CD4-positive, CD25-positive, alpha-beta regulatory T cell (primary cell): ENCODE data around the gene PRKACB. TPM values are rescaled to one million over a fixed set of nuclear protein-coding genes. Genes with fewer than 3 reads are reported as not detected.

ENCODE experiments used
- ATAC-seq, 2 donors: fragments of 150-1000 bp; cut with Tn5 transposase; one replicate each; pipeline ENCODE4 v1.10.0; 2021; ENCODE audit warnings: low read depth in 2 of 2, moderate number of reproducible peaks in 2 of 2, moderate library complexity in 1 of 2
- DNase-seq, 3 donors: peaks; one replicate each; pipeline versions ENCODE4 v3.0.0 to v3.0.0-alpha.2; 2012 to 2022; ENCODE audit warnings: mixed read lengths in 1 of 3
- H3K27ac ChIP-seq: one replicate; pipeline ENCODE4 v1.7.0; 2013; ENCODE audit warnings: mild to moderate bottlenecking, low read length; ENCODE audit not compliant: insufficient read depth, poor library complexity, severe bottlenecking
- H3K27me3 ChIP-seq: one replicate; pipeline ENCODE4 v1.7.0; 2013; ENCODE audit warnings: low read length; ENCODE audit not compliant: control insufficient read depth, insufficient read depth
- H3K36me3 ChIP-seq: one replicate; pipeline ENCODE4 v1.7.0; 2013; ENCODE audit warnings: mild to moderate bottlenecking, low read length, moderate library complexity; ENCODE audit not compliant: control insufficient read depth, insufficient read depth
- H3K4me1 ChIP-seq: 2 replicates; pipeline ENCODE4 v1.7.0; 2013; ENCODE audit warnings: mild to moderate bottlenecking, low read length; ENCODE audit not compliant: insufficient read depth, control insufficient read depth, poor library complexity, severe bottlenecking
- H3K4me3 ChIP-seq: one replicate; pipeline ENCODE4 v1.7.0; 2013; ENCODE audit warnings: low read depth, mild to moderate bottlenecking, low read length, moderate library complexity
- H3K9me3 ChIP-seq, 2 experiments: 1 replicate in 1 of 2; 2 replicates in 1 of 2; pipeline ENCODE4 v1.7.0; 2013; ENCODE audit warnings: low read length in 2 of 2, mild to moderate bottlenecking in 1 of 2, moderate library complexity in 1 of 2; ENCODE audit not compliant: control insufficient read depth in 2 of 2
- H3K27ac Mint-ChIP-seq, 3 donors: one replicate each; pipeline ENCODE4 v1.8.0; 2020 to 2022; ENCODE audit warnings: mild to moderate bottlenecking in 3 of 3, mixed read lengths in 3 of 3, moderate library complexity in 2 of 3
- H3K27me3 Mint-ChIP-seq: one replicate; pipeline ENCODE4 v1.8.0; 2022; ENCODE audit warnings: mild to moderate bottlenecking, mixed read lengths
- H3K36me3 Mint-ChIP-seq: one replicate; pipeline ENCODE4 v1.8.0; 2020; ENCODE audit warnings: mixed read lengths
- H3K4me1 Mint-ChIP-seq, 4 donors: one replicate each; pipeline ENCODE4 v1.8.0; 2020 to 2022; ENCODE audit warnings: mixed read lengths in 4 of 4, mild to moderate bottlenecking in 1 of 4
- H3K4me3 Mint-ChIP-seq, 4 donors: one replicate each; pipeline ENCODE4 v1.8.0; 2020 to 2022; ENCODE audit warnings: mild to moderate bottlenecking in 4 of 4, mixed read lengths in 4 of 4, moderate library complexity in 3 of 4
- H3K9me3 Mint-ChIP-seq, 7 donors: one replicate each; pipeline ENCODE4 v1.8.0; 2020 to 2022; ENCODE audit warnings: mixed read lengths in 7 of 7, mild to moderate bottlenecking in 3 of 7, moderate library complexity in 2 of 7
- polyA plus RNA-seq, 4 donors: library from polyadenylated mRNA; unstranded; fragments of 300-500 nt; fragmentation: Illumina TruSeq; gene quantifications; one replicate each; pipeline ENCODE4 v1.2.3, GENCODE V29; 2021
- total RNA-seq: library from RNA; stranded (reverse); gene quantifications from one replicate; pipeline ENCODE4 v1.2.3, GENCODE V29; 2022

PRKACB gene
- total and polyA plus RNA-seq, 5 donors from 2014 or later: 74.0 to 99.5 (median 90.7) TPM

DNA sequence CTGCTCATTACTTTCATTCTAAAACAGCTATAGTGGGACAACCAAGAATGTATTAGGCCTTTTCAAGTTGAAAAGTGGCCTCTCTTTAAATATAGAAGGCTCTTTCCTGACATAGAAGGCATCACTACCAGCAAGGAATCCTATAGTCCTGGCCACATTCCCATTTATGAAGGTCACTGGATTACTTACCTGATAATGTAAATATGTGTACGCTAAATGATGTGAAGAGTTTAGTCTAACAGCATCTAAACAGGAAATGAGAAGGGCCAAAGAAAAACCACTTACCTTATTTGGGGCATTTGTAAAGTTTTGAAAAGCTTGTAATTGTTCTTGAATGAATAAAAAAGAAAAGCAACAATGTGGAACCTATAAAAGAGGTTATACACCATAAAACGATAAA is 24.7 kb downstream of the PRKACB start:
- no peak for ATAC-seq
- H3K4me3 Mint-ChIP-seq: no peak overlapping the region

DNA sequence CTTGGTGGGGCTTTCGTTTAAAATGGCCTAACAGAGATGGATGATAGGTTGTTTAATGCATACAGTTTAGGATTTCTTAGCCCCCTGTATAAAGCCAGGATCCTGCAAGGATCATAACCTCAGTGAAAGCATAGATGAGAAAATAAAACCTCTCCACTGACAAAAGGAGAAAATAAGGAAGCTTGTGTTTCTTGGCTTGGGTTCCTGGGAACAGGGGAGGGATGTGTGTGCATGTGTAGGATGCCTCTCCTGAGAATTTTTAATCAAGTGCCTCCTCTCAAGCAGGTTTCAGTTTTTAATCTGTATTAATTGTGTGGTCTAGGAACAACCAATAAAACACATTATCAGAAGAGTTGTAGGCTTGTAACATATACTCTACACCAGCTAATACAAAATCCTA is 26.1 kb downstream of the PRKACB start:
- no peaks in the 10 kb centered on the region for H3K9me3 ChIP-seq
- Mint-ChIP-seq H3K4me3 (no peak overlapping the region), H3K36me3 (peaks cover 10% of the 10 kb centered on the region), H3K27me3 (no peaks in the 10 kb centered on the region), H3K4me1 (peaks cover 48 to 78% (median 69%) of the 10 kb centered on the region in 4 donors), H3K9me3 (peaks cover 0 to 3% (median 0%) of the 10 kb centered on the region in 7 donors), H3K27ac (no peak overlapping the region)
- no peak overlapping the region for H3K27ac ChIP-seq
- no peaks in the 10 kb centered on the region for H3K27me3 ChIP-seq
- no peak for DNase-seq
- no peaks in the 10 kb centered on the region for H3K36me3 ChIP-seq
- H3K4me3 ChIP-seq: no peak overlapping the region
- no peak for ATAC-seq
- H3K4me1 ChIP-seq: peaks cover 35% of the 10 kb centered on the region

More for the DNA sequence above, 24.7 kb downstream of the PRKACB start:
- Mint-ChIP-seq H3K4me1 (peaks cover 50 to 80% (median 71%) of the 10 kb centered on the region in 4 donors), H3K36me3 (peaks cover 6% of the 10 kb centered on the region), H3K27ac (peak overlapping the region in 1 of 3 donors; percentile 21), H3K9me3 (peaks cover 0 to 3% (median 0%) of the 10 kb centered on the region in 7 donors), H3K27me3 (no peaks in the 10 kb centered on the region)
- DNase-seq: no peak
- no peaks in the 10 kb centered on the region for H3K9me3 ChIP-seq
- H3K4me1 ChIP-seq: peaks cover 47% of the 10 kb centered on the region
- no peaks in the 10 kb centered on the region for H3K27me3 ChIP-seq
- no peak overlapping the region for H3K27ac ChIP-seq
- H3K36me3 ChIP-seq: peaks cover 1% of the 10 kb centered on the region
- peak overlapping the region; percentile 8 for H3K4me3 ChIP-seq

DNA sequence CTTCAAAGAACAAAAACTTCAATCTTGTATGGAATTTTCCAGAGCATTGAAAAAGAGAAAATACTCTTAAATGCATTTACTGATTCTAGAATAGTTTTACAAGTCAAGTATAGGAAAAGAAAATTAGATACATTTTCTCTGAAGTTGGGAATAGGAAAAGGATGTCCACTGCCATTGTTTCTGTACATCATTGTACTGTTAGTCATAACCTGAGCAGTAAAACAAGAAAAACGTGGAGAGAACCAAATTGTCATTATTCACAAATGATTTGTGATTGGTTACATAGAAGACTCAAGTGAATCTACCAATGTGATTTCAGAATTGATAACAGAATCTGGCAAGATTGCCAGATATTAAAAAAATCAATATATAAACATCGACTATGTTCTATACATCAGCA is 27.4 kb downstream of the PRKACB start:
- no peak overlapping the region for H3K27ac Mint-ChIP-seq
- H3K4me1 Mint-ChIP-seq: peaks cover 49 to 75% (median 68%) of the 10 kb centered on the region in 4 donors
- no peak overlapping the region for H3K27ac ChIP-seq
- no peaks in the 10 kb centered on the region for H3K9me3 ChIP-seq
- H3K4me3 ChIP-seq: no peak overlapping the region
- no peak for DNase-seq
- no peaks in the 10 kb centered on the region for H3K36me3 ChIP-seq
- H3K27me3 Mint-ChIP-seq: no peaks in the 10 kb centered on the region
- no peak overlapping the region for H3K4me3 Mint-ChIP-seq
- peaks cover 0 to 3% (median 0%) of the 10 kb centered on the region in 7 donors for H3K9me3 Mint-ChIP-seq
- peaks cover 27% of the 10 kb centered on the region for H3K4me1 ChIP-seq
- H3K36me3 Mint-ChIP-seq: peaks cover 10% of the 10 kb centered on the region
- no peak for ATAC-seq
- H3K27me3 ChIP-seq: no peaks in the 10 kb centered on the region

DNA sequence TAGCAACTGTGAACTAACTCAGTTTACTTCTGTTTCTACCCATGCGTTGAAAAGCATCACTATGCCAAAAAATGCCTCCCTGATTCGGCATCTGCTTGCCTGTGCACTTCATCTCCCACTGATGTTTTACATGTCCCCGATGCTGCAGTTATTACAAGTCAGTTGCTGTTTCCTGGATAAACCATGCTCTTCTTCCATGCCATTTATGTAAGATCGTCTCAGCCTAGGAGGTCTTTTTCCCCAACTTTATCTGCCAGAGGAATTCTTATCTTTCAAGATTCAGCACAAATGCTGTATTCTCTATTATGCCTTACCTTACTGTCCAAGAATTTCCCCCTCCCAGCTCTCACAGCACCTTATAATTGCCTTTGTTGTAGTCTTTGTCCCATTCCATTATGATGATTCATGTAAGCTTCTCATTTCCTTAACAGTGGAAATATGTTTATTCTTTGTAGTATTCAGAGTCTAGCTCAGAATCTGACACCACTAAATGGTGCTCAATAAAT is 30.0 kb downstream of the PRKACB start:
- peaks cover 9% of the 10 kb centered on the region for H3K4me1 ChIP-seq
- Mint-ChIP-seq H3K36me3 (peaks cover 4% of the 10 kb centered on the region), H3K27ac (peak overlapping the region in 1 of 3 donors; percentile 6), H3K27me3 (no peaks in the 10 kb centered on the region), H3K9me3 (peaks cover 0 to 1% (median 0%) of the 10 kb centered on the region in 7 donors), H3K4me3 (peak overlapping the region in 1 of 4 donors; percentile 23), H3K4me1 (peaks cover 37 to 60% (median 55%) of the 10 kb centered on the region in 4 donors)
- no peak overlapping the region for H3K27ac ChIP-seq
- no peaks in the 10 kb centered on the region for H3K9me3 ChIP-seq
- no peaks in the 10 kb centered on the region for H3K27me3 ChIP-seq
- H3K36me3 ChIP-seq: no peaks in the 10 kb centered on the region
- H3K4me3 ChIP-seq: no peak overlapping the region
- ATAC-seq (no peak), DNase-seq (no peak)

DNA sequence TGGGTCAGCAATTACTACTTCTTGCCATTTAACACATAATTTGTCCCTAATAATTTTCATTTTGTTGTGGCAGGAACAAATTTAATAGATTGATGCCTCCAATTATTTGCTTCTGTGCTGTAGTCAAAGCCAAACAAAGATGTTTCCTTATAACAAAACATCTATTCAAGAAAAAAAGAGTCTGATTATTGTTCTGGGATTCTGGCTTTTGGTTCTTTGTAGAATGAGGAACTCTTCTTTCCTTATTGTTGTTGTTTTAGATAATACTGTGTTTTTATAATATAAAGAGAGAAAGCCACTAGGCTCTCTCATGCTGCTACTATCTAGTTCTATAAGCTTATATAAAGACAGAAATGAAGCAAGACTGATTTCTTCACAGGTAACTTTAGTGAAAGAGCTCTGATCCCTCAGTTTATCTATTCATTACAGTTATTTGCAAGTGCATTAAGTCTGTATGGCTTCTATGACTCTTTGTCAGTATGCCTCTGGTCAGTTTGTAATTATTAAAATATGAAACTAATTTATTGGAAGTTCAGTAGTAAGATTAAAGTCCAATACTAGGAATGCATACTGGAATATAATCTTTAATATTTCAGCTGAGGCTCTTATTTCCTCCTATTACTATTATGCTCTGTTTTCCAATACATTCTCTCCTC is 37.4 kb downstream of the PRKACB start:
- H3K4me1 ChIP-seq: no peaks in the 10 kb centered on the region
- ATAC-seq: no peak
- H3K4me3 ChIP-seq: no peak overlapping the region
- Mint-ChIP-seq H3K4me3 (no peak overlapping the region), H3K27ac (peak overlapping the region in 1 of 3 donors; percentile 58), H3K36me3 (peaks cover 28% of the 10 kb centered on the region), H3K9me3 (peaks cover 0 to 3% (median 0%) of the 10 kb centered on the region in 7 donors), H3K4me1 (peaks cover 17 to 29% (median 23%) of the 10 kb centered on the region in 4 donors), H3K27me3 (no peaks in the 10 kb centered on the region)
- no peaks in the 10 kb centered on the region for H3K27me3 ChIP-seq
- no peak overlapping the region for H3K27ac ChIP-seq
- no peak for DNase-seq
- peaks cover 40% of the 10 kb centered on the region for H3K36me3 ChIP-seq
- no peaks in the 10 kb centered on the region for H3K9me3 ChIP-seq

DNA sequence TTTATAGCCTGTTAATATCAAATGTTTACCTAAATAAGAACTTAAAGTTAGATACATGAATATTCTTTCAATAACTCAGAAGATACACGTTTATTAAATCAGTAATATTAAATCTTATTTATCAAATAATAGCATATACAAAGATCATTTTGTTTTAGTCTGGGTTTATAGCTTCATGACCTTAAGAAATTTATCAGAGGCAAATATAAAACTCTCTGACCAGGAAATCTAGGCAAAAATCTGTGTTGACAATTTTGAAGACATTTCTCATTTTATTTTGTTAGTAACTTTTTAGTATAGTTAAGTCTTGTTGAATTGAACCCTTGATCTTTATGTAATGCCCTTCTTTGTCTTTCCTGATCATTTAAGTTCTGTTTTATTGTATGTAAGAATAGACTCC is 46.4 kb downstream of the PRKACB start:
- peaks cover 37 to 42% of the 10 kb centered on the region in 2 experiments for H3K9me3 ChIP-seq
- Mint-ChIP-seq H3K27ac (no peak overlapping the region), H3K27me3 (no peaks in the 10 kb centered on the region), H3K36me3 (peaks cover 67% of the 10 kb centered on the region), H3K9me3 (peaks cover 0 to 32% (median 6%) of the 10 kb centered on the region in 7 donors), H3K4me1 (peaks cover 0 to 10% (median 6%) of the 10 kb centered on the region in 4 donors), H3K4me3 (no peak overlapping the region)
- H3K4me1 ChIP-seq: no peaks in the 10 kb centered on the region
- ATAC-seq (no peak), DNase-seq (no peak)
- H3K27me3 ChIP-seq: no peaks in the 10 kb centered on the region
- H3K27ac ChIP-seq: no peak overlapping the region
- no peak overlapping the region for H3K4me3 ChIP-seq
- peaks cover 85% of the 10 kb centered on the region for H3K36me3 ChIP-seq

DNA sequence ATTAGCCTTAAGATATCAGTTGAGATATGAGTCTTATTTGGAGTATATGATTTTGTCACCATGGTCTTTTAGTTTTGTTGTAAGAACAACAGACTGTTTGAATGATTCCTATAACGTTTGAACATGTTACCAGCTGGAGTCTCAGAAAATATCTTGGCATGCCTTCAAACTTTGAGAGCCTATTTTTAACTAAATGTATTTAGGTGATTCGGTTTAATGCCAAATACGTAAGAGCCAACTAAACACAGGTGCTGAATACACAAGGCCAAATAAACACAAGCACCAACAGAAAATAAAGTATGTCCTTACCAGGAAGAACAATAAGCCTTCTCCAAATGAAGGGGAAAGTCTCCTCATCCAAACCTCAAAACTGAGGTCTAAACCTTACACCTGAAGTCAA is 48.6 kb downstream of the PRKACB start:
- H3K4me1 Mint-ChIP-seq: peaks cover 0 to 6% (median 2%) of the 10 kb centered on the region in 4 donors
- Histone ChIP-seq H3K9me3 (peaks cover 37 to 42% of the 10 kb centered on the region in 2 experiments), H3K27ac (no peak overlapping the region), H3K4me3 (no peak overlapping the region), H3K4me1 (no peaks in the 10 kb centered on the region), H3K36me3 (peaks cover 80% of the 10 kb centered on the region), H3K27me3 (no peaks in the 10 kb centered on the region)
- H3K9me3 Mint-ChIP-seq: peaks cover 0 to 32% (median 3%) of the 10 kb centered on the region in 7 donors
- peaks cover 61% of the 10 kb centered on the region for H3K36me3 Mint-ChIP-seq
- no peak overlapping the region for H3K4me3 Mint-ChIP-seq
- DNase-seq (no peak), ATAC-seq (no peak)
- no peak overlapping the region for H3K27ac Mint-ChIP-seq
- H3K27me3 Mint-ChIP-seq: no peaks in the 10 kb centered on the region

DNA sequence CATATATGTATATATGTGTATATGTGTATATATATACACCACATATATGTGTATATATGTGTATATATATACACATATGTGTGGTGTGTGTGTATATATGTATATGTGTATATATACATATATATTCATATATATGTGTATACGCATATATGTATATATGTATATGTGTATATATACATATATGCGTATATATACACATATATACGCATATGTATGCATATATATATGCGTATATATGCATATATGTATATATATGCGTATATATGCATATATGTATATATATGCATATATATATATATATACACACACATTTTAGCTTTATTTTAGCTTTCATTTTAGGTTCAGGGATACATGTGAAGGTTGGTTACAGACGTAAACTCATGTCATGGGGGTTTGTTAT is 54.8 kb downstream of the PRKACB start:
- DNase-seq: no peak
- H3K27ac ChIP-seq: no peak overlapping the region
- no peak overlapping the region for H3K4me3 ChIP-seq
- Mint-ChIP-seq H3K27ac (no peak overlapping the region), H3K4me3 (no peak overlapping the region), H3K27me3 (no peaks in the 10 kb centered on the region), H3K9me3 (peaks cover 0 to 4% (median 2%) of the 10 kb centered on the region in 7 donors), H3K4me1 (peaks cover 7 to 25% (median 18%) of the 10 kb centered on the region in 4 donors), H3K36me3 (peaks cover 52% of the 10 kb centered on the region)
- peaks cover 66% of the 10 kb centered on the region for H3K36me3 ChIP-seq
- H3K27me3 ChIP-seq: no peaks in the 10 kb centered on the region
- H3K4me1 ChIP-seq: no peaks in the 10 kb centered on the region
- H3K9me3 ChIP-seq: no peaks in the 10 kb centered on the region
- no peak for ATAC-seq
